HG03457 (cell line): ENCODE results near the gene CCBE1.
A peak's percentile ranks its signal among the peaks of the same experiment; 100 is the strongest.

Source experiments
- ATAC-seq: cut with Tn5 transposase; IDR thresholded peaks from one replicate; pipeline ENCODE4 v1.9.1; 2021; ENCODE audit warnings: moderate number of reproducible peaks; ENCODE audit not compliant: unreplicated experiment

Gene CCBE1

GRCh38 chr18:59420244-59420643 is 277.0 kb downstream of the CCBE1 start:
- ATAC-seq = no peak

DNA sequence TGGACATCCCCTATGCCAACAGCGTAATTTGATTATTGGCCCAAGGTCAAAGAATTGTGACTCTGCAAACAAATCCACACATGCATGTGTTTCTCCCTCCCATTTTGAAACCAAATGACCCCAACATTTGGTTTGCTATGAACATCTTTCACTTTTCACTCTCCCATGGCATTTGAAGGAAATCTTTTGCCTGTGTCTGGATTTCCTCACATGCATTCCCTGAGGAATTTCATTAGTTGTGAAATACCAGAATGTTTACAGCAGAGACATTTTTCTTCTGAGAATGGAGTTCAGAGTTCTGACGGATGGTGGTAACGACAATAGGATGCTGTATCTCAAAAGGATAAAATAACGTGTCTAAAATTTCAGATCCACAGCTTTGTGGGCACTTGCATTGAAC is 277.8 kb downstream of the CCBE1 start:
- ATAC-seq = no peak

- no peak for ATAC-seq
These were observed 280.4 kb downstream of the CCBE1 start for GRCh38 chr18:59416818-59417217.

- no peak for ATAC-seq
These were observed 283.0 kb downstream of the CCBE1 start for GRCh38 chr18:59414111-59414653.

DNA sequence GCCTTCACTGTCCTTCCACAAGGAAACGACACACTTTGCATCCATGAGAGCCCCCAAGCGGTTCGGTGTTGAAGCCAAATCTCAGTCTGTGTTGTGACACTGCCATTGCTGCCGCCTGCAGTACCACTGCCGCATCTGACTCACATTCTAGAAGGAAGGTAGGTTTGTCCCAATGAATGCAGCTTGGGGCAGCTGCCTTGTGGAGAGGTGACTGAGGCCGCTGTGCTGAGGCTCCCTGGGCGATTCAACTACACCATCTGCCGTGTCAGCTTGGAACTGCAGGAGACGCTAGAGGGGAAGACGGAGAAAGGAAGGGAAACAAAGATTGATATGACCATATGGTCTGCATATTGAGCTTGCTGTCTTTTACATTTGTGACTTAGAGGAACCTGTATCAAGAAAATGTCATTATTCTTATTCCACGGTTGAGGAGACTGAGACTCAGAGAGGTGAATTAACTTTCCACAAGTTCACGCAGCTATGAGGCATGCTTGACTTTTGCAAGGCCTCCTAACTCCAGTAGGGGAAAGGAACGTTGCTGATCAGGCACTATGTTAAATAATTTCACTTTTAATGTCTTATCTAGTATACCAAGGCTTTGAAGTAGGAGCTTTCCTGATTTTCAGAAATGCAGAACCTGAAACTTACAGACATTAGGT is 294.7 kb downstream of the CCBE1 start:
- peak; percentile 86 for ATAC-seq

- no peak for ATAC-seq
These were observed 296.8 kb downstream of the CCBE1 start for GRCh38 chr18:59400407-59400806.

- no peak for ATAC-seq
These were observed 301.7 kb downstream of the CCBE1 start for GRCh38 chr18:59395226-59396175.

- no peak for ATAC-seq
These were observed 303.8 kb downstream of the CCBE1 start for GRCh38 chr18:59393381-59393780.

DNA sequence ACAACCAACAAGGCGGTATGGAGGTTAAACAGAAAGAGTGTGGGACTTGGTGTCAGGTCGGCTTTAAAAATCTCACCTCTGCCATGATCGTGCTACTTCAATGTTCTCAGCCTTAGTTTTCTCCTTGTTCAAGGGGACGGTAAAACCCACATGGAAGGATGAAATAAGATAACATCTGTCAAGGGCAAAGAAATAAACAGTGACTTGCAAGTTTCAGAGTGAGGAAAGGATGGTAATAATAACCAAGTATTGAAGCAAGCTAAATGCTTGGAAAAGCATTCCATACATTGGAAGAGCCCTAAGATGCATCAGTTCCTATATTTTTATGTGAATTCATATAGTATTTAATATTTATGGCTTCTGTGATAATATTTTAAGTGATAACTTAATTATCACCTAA is 308.4 kb downstream of the CCBE1 start:
- no peak for ATAC-seq

GRCh38 chr18:59387687-59388565 is 309.3 kb downstream of the CCBE1 start:
- no peak for ATAC-seq

DNA sequence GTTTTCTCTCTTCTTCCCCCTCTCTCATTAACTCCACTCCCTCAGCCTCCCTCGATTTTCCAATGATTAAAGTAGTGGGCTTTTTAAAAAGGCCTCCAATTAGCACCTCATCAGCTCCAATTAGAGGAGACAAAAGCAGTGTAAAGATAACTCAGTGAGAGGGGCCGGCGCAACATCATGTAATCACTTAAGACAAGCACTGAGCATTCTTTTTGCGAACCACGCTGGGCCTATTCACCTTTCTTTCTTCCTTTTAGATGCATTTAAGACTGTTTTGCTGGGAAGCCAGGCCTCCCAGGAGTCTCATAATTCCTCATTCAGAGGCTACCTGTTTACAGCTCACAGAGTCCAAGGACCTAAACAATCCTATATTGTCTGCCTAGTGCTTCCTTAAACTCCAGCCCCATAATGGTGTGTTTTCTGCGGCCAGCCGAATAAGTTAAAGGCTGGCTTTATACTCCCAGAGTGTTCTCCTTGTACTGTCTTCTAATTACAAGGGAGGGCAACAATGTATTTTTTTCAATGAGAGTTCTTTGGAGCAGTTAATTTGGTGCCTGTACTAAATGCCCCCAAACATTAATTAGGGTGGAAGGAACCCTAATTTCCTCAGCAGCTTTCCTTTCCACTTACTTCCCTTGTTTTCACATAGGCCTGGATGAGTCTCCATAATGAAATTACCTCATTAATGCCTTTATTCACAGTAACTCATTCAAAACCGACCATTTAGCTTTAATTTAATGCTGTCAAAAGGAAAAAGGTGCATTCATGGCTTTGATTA is 310.1 kb downstream of the CCBE1 start:
- ATAC-seq = no peak

GRCh38 chr18:59385191-59385590 is 312.0 kb downstream of the CCBE1 start:
- no peak for ATAC-seq

- no peak for ATAC-seq
These were observed 313.4 kb downstream of the CCBE1 start for GRCh38 chr18:59383851-59384250.

- no peak for ATAC-seq
These were observed 314.8 kb downstream of the CCBE1 start for GRCh38 chr18:59382383-59382782.

DNA sequence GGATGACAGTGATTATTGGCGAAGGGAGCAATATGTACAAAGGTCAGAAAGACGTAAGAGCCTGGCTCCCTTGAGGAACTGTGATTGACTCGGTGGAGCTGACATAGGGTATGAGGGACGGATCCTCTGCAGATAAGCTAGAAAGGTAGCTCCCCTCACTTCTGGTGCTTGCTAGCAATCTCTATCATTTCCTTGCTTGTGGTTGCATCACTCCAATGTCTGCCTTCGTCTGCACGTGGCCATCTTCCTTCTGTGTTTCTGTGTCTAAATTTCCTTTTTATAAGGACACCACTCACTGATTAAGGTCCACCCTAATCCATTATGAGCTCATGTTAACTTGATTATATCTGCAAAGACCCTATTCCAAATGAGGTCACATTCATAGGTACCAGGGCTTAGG is 315.3 kb downstream of the CCBE1 start:
- ATAC-seq = no peak
